Measurements from ENCODE around the gene KCTD18.

The KCTD18 gene

DNA sequence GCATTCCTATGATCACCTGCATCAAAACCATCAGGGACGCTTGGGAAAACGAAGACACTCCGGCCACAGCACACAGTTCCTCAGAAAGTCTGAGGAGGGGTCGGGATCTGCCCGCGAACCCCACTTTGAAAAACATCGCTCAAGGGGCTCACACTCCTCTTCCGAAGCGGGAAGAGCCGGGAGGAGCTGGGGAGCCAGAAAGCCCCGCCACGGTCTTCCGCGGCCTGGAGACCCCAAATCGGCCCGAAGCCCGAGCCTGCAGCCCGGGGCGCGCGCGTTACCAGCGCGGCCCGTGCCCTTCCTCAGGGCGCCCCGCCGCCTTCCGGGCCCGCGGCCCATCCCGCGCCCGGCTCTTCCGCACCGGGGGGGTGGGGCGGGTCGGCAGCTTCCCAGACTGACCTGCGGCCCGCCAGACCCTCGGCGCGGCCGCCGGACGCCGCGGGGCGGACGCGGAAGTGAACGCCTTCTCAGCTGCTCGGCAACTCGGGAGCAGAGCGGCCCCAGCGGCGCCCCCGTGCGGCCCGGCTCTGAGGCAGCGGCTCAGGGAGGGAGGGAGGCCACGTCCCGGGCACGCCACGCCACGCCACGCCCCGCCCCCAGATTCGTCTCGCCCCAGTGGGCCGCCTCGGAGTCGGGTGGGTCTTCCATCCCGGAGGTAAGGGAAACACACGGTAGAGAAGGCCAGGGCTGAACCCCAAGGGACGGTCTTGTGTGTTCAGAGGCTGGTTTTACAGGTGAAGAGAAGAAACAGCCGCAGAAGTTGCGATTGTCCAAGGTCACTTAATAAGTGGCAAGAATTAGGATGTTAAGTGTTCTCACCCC, at the start of gene KCTD18:
Gene KCTD18 (minus strand): TSS at position 457 of the 822 bp plus-strand sequence. CDS start 3,052 bp downstream, outside the sequence.
- peak; percentile 74 to 86 (median 78) for DNase-seq (ENCODE audit: low read depth in 2 of 3, low spot score in 2 of 3)

DNA sequence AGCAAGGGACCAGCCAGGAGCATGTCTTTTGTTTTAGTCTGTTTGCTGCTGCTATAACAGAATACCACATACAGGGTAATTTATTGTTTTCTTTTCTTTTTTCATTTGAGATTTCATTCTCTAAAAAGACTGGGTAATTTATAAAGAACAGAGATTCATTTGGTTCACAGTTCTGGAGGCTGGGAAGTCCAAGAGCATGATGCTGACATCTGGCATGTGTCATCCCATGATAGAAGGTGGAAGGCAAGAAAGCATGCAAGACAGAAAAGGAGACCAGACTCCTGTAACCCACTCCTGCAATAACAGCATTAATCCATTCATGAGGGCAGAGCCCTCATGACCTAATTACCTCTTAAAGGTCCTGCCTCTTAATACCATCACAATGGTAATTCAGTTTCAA, 30.9 kb upstream of the KCTD18 start:
- DNase-seq (ENCODE audit: low read depth in 2 of 3, low spot score in 2 of 3): no peak

DNA sequence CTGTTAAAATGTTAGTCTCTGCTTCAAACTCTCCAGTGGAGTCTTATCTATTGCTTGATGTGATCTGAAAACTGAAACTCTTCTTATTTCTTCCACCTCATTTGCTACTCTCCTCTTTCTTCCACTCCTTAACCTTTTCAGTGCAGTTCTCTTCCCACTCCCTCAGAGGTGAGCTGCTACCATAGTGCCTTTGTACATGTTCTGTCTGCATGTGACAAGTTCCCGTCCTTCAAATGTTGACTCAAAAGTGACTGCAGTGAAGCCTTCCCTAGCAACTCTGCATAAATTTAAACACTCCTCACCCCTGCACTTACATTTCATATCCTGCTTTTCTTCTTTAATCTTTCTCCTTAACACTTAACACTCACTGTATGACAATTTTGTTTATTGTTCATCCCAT, 28.3 kb upstream of the KCTD18 start:
- no peak for DNase-seq (ENCODE audit: low read depth in 2 of 3, low spot score in 2 of 3)

DNA sequence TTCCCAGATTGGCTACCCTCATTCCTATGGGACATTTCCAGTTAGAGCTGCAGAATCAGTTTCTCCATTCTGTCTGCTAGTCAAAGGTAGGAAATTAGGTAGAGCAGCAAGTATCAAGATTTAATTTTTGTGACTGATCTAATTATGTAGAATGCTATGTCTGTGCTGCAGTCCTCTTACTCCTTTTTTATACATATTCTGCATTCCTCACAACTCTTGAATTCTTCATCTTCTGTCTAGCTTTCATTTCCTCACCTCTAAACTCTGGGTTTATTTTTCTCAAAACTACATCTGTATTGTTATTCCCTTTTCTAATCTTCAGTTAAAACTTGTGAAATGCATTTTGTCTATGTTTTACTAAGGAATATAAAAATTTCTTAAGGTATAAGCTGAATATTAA, 24.7 kb upstream of the KCTD18 start:
- DNase-seq (ENCODE audit: low read depth in 2 of 3, low spot score in 2 of 3): no peak

DNA sequence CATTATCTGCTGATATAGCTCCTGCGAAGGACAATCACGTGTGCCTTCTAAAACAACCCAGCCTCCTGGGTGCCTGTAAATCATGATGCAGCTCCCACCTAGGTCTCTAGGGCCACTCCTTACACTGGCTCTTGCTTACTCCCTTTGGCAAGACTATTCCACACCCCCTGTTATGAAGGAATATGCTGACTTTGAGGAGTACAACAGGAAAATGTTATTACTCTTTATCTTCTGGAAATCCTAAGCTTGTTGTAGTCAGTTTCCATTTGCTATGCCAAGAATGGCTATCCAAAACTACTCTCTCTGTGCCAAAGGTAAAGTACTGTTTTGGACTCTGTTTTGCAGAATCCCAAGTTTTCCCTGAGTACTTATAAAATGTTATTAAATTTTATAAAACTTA, 23.9 kb upstream of the KCTD18 start:
- no peak for DNase-seq (ENCODE audit: low read depth in 2 of 3, low spot score in 2 of 3)

DNA sequence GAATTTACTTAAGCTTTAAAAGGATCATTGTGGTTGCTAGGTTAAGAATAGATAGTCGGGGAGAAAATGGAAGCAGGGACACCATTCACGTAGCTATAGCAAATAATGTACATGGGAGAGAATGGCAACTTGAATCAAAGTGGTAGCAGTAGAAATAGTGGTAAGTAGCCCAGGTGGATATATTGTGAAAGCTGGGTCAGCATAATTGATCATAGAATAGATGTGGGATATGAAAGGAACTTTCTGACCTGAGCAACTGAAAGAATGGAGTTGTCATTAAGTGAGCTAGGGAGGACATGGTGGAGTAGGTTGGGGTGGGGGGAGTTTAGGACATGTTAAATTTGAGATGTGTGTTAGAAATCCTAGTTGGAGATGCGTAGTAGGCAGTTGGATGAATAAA, 18.4 kb upstream of the KCTD18 start:
- no peak for DNase-seq (ENCODE audit: low read depth in 2 of 3, low spot score in 2 of 3)

DNA sequence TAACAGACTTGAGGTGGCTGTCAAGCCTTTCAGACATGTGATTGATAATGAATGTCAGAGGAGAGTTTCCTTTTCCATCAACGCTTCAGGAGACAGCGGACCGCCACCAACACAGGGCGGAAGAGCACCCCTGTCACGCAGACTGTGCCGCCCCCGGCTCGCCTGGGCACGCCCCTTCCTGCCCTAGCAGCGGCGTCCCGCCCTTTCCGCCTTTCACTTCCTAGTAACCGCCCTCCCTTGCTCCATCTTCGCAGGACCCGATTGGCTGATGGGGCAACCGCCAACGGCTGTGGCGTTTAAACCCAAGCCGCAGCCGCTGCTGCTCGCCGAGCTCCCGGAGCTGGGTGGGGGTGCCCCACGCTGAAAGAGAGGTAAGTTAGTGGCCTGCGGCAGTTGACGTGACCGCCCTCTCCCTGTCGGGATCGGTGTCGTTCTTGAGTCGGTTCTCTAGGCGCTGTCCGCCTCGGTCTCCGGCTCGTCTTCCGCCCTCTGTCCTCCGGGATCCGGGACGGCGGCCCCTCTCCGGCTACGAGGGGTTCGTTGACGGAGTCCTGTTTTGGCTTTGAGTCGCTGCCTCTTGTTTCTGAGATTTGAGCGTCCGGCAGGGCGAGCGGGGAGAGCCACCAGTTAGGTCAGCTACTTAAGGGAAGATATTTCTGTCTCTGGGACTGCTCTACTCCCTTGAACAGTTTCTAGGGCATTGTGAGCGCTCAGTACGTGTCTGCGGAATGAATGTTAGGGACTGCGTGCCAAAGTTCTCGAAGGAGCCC, 16.2 kb upstream of the KCTD18 start, which contains the start of gene SGO2:
Gene SGO2 (plus strand): TSS at position 326 of the 770 bp plus-strand sequence. CDS start 6,769 bp downstream, outside the sequence.
- DNase-seq (ENCODE audit: low read depth in 2 of 3, low spot score in 2 of 3): peak; percentile 72 to 90 (median 84)

DNA sequence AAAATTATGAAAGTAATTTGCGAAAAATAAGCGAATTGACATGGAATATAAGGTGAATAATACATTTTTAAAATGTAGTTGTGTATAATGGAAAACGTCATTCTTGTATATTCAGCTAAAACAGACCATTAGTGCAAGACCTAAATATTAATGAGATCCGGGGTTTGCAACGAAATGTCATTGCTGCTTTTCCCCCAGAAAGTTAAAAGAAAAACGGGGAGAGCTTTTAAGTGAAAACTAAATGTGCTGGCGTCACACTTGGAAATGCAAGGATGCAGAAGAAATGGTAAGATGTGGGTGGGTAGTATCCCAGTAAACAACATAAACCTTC, 15.6 kb upstream of the KCTD18 start:
- DNase-seq (ENCODE audit: low read depth in 2 of 3, low spot score in 2 of 3): no peak

DNA sequence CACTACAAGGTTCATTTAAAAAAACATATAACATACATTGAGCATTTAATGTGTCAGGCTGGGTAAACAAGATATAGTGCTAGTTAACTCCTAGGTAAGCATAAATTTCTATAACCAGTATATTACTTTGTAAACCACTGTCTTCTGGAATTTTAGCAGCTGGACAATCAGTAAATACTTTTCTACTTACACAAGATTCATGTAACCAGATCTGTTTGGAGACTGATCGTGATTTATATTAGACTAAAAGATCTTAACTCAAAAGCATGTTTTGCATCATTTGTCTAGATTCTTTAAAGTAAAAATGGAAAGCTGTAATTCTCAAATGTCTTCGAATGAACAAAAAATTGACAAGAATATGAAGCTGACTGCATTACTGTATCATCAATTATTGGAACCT, 15.2 kb upstream of the KCTD18 start:
- no peak for DNase-seq (ENCODE audit: low read depth in 2 of 3, low spot score in 2 of 3)

DNA sequence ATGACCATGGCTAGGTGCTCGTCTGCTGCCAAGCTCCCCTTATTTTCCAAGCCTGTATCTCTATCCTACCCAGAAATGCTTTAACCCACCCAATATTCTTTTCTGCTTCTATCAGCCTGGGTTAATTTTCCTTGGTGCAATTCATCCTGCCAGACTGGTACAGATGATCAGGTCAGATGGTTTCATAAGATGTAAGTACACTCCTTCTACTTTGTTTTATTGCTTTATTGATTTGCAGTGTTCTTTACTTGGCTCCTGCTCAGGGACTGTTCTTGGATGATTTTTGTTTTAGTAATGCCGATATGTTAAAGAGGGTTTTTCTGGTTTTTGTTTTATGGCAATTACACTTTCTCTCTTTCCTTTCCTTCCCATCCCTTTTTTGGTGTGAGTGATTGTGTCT, 13.7 kb upstream of the KCTD18 start:
- no peak for DNase-seq (ENCODE audit: low read depth in 2 of 3, low spot score in 2 of 3)

DNA sequence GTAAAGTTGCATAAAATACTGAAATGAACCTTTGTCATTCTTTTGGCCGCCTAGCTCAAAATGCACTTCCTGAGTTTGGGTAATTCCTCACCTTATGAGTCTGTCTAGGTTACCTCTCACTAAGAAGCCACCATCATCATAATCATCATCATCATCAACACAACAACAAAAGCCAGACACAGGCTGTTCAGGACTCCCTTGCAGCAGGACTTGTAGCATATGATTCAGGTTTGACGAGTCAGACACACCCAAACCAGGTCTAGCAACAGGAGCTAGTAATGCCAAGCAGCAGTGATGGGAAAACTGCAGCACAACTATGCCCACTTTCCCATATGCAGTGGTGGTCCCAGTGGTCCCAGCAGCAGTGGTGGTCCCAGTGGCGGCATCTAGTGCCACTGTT, 13.3 kb upstream of the KCTD18 start:
- DNase-seq (ENCODE audit: low read depth in 2 of 3, low spot score in 2 of 3): no peak

DNA sequence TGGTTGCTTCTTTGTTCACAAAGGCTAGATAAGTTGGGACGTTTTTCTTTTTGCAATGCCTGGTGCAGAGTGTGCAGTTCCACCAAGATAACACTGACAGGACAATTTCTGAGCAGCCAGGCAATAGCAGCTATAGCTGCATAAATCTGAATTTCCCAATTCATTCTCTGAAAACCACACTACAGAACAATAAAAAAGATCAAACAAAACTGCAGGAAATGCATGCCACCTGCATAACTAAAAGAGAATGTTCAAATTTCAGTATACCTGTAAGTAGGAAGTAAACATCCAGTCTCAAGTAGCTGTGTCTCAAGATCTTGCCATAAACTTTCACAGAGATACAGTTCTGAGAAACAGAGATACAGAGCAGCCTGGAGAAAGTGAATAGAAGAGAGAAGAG, 5.3 kb upstream of the KCTD18 start:
- DNase-seq (ENCODE audit: low read depth in 2 of 3, low spot score in 2 of 3): no peak

DNA sequence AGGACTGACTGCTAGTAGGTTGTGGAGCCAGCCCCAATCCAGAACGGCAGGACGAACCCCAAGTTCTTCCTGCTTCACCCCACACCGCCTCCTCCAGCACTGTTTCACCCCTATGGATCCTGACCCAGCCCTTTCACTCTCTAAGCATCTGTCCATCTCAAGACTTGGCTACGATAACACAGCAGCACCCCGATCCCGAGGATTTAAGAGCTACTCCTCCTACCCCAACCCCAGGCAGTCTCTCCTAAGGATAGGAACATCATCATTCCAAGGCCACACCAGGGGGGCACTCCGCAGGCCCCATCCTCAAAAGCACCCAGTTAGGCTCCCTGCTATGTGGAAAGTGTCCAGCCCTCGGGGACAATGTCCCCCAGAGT, 645 bp downstream of the KCTD18 start:
- DNase-seq (ENCODE audit: low read depth in 2 of 3, low spot score in 2 of 3): no peak

DNA sequence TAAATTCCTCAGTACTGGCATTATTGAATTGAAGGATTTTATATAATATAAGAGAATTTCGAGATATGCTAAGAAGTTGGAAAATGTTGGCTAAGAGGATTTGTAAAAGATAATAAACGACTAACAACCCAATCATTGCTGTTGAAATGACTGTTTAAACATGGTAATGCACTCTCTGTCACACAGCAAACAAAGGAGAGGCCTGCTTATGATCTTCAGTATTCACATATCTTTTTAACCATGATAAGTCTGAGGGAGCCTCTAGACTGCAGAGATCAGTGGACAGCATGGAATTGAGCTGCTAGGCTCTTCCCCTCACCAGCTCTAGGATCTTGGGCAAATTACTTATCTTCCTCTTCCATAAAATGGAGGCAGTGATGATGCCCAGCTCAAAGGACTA, 2.7 kb downstream of the KCTD18 start:
- no peak for DNase-seq (ENCODE audit: low read depth in 2 of 3, low spot score in 2 of 3)

DNA sequence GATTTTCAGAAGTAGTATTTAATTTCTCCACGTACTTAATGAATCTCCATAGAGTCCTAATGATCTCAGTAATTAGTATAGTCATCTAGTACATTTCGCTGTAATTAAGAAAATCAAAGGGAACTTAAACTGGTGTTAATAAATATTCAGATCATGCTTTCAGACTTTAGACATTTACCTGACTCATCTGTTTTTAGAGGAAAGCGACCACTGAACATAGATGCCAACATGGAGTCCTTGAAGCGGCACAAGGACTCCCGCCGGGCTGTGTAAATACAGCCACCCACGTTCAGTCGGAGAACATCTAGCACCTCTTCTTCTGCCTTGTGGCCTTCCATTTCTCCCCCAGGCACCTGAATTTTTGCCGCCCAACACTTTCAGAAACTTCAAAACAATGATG, 3.2 kb downstream of the KCTD18 start:
- DNase-seq (ENCODE audit: low read depth in 2 of 3, low spot score in 2 of 3): no peak

DNA sequence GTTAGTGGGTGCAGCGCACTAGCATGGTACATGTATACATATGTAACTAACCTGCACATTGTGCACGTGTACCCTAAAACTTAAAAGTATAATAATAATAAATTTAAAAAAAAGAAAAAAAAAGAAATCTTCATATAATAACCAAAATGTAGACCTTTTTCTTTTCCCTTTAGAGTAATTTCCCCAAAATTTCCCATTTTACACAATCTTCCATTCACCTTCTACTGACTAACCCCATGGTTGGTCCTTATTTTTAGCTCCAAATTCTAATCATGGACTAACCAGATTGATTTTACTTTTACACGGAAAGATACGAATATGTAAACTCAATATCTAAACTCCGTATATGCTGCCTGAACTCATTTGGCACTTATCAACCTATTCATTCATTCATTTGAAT, 7.7 kb downstream of the KCTD18 start:
- DNase-seq (ENCODE audit: low read depth in 2 of 3, low spot score in 2 of 3): no peak

DNA sequence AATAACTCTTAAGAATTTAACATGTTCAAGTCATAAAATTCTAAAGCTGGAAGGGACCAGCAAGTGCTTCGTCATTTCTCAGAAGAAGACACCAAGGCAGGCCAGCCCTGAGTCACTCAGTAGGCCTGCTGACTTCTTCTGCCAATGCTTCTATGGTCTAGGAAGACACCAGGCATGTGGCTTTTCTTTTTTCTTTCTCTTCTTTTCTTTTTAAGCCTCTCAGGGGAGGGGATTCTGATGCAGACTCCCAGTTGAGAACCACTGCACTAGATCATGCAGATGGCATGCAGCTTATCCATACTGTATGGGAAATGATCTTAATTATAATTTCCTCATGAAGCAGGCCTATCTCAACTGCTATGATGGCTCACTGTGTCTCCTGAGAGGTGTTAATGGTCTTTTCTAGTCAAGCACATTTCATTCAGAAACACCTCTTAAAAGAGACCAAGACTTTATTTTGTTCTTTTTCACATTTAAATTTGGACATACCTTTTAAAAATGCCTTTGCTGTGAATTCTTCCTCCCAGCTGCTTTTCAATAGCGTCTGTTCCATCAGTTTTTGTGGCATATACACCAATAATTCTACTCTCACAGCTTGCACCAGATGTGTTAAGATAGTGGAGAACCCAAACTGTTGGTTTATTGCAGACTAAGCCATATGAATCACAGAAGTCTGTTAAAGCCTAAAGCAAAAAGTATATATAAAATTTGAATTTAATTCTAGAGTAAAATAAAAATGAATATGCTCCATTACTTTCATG, 11.3 kb downstream of the KCTD18 start:
- DNase-seq (ENCODE audit: low read depth in 2 of 3, low spot score in 2 of 3): no peak

DNA sequence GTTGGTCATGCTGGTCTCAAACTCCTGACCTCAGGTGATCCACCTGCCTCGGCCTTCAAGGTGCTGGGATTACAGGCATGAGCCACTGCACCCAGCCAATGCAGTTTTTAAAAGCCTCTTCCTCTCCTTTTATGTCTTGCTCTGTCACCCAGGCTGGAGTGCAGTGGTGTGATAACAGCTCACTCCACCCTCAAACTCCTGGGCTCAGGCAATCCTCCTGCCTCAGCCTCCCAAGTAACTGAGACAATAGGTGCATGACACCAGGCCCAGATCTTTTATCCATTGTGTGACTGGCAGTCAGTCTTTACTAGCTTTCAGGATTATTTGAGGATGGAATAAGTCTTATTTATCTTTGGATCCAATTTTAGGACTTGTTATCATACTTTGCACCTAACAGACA, 13.2 kb downstream of the KCTD18 start:
- no peak for DNase-seq (ENCODE audit: low read depth in 2 of 3, low spot score in 2 of 3)

DNA sequence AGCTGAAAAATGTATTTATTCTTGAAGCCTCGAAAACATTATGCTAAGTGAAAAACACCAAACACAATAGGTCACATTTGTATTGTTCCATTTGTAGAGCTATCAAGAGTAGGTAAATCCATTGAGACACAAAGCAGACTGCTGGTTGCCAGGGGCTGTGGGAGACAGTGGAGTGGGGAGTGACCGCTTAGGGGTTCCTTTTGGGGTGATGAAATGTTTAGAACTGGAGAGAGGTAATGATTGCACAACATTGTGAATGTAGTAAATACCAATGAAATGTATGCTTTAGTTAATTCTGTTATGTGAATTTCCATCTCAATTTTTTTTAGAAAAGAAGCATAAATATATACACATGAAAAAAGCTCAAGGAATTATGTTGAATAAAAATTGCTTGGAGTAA, 15.8 kb downstream of the KCTD18 start:
- DNase-seq (ENCODE audit: low read depth in 2 of 3, low spot score in 2 of 3): no peak

DNA sequence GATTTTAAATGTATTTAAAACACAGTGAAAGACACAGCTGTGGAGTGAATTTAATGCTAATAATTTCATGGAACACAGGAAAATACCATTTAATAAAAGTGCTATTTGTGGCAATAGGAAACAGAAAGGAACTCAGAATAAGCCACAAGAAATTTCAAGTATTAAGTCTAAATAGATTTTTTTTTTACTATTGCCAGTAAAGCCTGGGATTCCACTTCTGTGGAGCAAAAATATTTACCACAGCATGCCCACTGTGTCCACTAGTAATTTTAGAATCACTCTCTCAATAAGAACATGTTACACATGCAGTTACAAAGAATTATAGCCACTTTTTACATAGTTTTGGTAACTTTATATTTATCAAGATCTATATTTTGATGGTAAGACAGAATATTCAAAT, 17.2 kb downstream of the KCTD18 start:
- no peak for DNase-seq (ENCODE audit: low read depth in 2 of 3, low spot score in 2 of 3)

DNA sequence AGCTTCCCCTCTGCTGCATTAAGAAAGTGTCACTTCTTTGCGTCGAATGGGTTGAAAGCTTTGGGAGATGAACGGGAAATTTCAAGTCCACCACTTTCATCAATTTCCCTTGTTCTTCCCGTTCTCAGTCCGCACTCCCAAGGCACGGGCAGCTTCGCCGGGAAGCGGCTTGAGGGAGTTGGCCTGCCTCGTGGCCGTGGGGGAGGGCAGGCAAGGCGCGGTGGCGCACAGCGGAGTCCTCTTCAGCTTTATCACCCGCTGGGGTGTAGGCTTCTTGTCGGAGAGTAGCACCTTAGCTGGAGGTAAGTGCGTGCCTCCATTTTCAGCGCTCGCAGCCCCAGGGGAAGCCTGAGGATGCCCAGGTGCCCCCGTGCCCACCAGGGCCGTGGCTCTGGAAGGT, 19.9 kb downstream of the KCTD18 start:
- DNase-seq (ENCODE audit: low read depth in 2 of 3, low spot score in 2 of 3): no peak

DNA sequence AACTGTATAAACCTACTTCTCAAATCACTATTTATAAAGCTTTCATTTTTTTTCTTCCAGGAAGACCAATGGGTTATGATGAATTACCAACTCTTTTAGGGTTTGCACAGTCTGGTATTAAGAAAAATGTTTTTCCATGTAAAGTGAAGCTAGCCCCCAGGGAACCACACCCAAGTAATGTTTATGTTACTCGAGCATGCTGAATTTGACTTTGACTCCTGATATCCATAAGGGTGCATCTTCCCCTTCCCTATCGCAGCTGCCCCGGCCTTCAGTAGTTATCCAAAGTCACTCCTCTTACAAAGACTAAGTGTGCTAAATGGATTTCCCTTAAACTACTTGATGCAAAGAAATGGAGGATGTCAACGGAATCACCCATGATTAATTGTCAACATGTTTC, 21.7 kb downstream of the KCTD18 start:
- no peak for DNase-seq (ENCODE audit: low read depth in 2 of 3, low spot score in 2 of 3)
